Measurements from ENCODE around the gene CCDC83.
"Not testable (repeated sequence)": the region's sequence is repeated elsewhere in the genome, so short reads cannot be mapped to it uniquely, and the experiment has no call there.

Gene CCDC83

GRCh38 chr11:85886089-85887056 lies 31.2 kb downstream of the CCDC83 start:
- no peak for DNase-seq

GRCh38 chr11:85889108-85889507 lies 33.9 kb downstream of the CCDC83 start:
- no peak for DNase-seq

GRCh38 chr11:85889676-85890579 lies 34.7 kb downstream of the CCDC83 start:
- no peak for DNase-seq

GRCh38 chr11:85893395-85893794 lies 38.2 kb downstream of the CCDC83 start:
- DNase-seq = no peak

GRCh38 chr11:85896876-85897275 lies 41.7 kb downstream of the CCDC83 start:
- no peak for DNase-seq

- no peak for DNase-seq
Measured at GRCh38 chr11:85898456-85898855, 43.3 kb downstream of the CCDC83 start.

GRCh38 chr11:85902353-85902752 lies 47.2 kb downstream of the CCDC83 start:
- no peak for DNase-seq

- DNase-seq = no peak
Measured at GRCh38 chr11:85903406-85903805, 48.2 kb downstream of the CCDC83 start.

GRCh38 chr11:85903811-85904210 lies 48.6 kb downstream of the CCDC83 start:
- DNase-seq = no peak

GRCh38 chr11:85912414-85912813 lies 57.2 kb downstream of the CCDC83 start:
- DNase-seq = no peak

- no peak for DNase-seq
Measured at GRCh38 chr11:85913513-85913912, 58.3 kb downstream of the CCDC83 start.

- DNase-seq = no peak
Measured at GRCh38 chr11:85914425-85914824, 59.2 kb downstream of the CCDC83 start.

- DNase-seq = no peak
Measured at GRCh38 chr11:85918910-85919794, 64.0 kb downstream of the CCDC83 start.

- DNase-seq = no peak
Measured at GRCh38 chr11:85922367-85922766, 67.2 kb downstream of the CCDC83 start.

GRCh38 chr11:85923455-85923854 lies 68.3 kb downstream of the CCDC83 start:
- DNase-seq = no peak

GRCh38 chr11:85926653-85927214 lies 71.6 kb downstream of the CCDC83 start:
- not testable (repeated sequence) for DNase-seq

GRCh38 chr11:85930879-85931366 lies 75.7 kb downstream of the CCDC83 start:
- no peak for DNase-seq

GRCh38 chr11:85934596-85935169 lies 79.5 kb downstream of the CCDC83 start:
- no peak for DNase-seq

- no peak for DNase-seq
Measured at GRCh38 chr11:85935751-85936150, 80.6 kb downstream of the CCDC83 start.

GRCh38 chr11:85937835-85938234 lies 82.7 kb downstream of the CCDC83 start:
- no peak for DNase-seq
